Measurements from ENCODE around the gene PSMG1. TPM values are rescaled to one million over a fixed set of nuclear protein-coding genes. Genes with fewer than 3 reads are reported as not detected.

Gene PSMG1
- total and polyA plus RNA-seq, 9 of the 15 experiments (the other 6 are each of a cell fraction or from before 2014, with no cell fraction given): 54.5 to 427 (median 328) TPM

- TF ChIP-seq ZBTB40 (IDR thresholded peaks at IDR 0.05): 0 out of 2 replicates have a peak, but pooled peaks have one; percentile 47
- TF ChIP-seq ZBTB40 (CRISPR knock-in tag; IDR thresholded peaks at IDR 0.05): no peak
- peak; percentile 51; the same call in 1 of the 2 replicates for TF ChIP-seq POLR2AphosphoS2 (IDR thresholded peaks at IDR 0.05; ENCODE audit: low read length)
- peak; percentile 59 for TF ChIP-seq NUFIP1 (IDR thresholded peaks at IDR 0.05; ENCODE audit: partially characterized antibody)
- peak in 1 of 2 experiments; percentile 62; a peak in 3 of 4 replicates for TF ChIP-seq FOXK2 (conservative IDR thresholded peaks at IDR 0.05 in 1 of 2, IDR thresholded peaks at IDR 0.05 in 1 of 2; ENCODE audit: low read depth in 2 of 2)
- 0 out of 2 replicates have a peak, but pooled peaks have one; percentile 7 for TF ChIP-seq ESRRA (IDR thresholded peaks at IDR 0.05; ENCODE audit: borderline replicate concordance, low read depth)
- peak; percentile 98 for TF ChIP-seq LEF1 (IDR thresholded peaks at IDR 0.05)
- no peak for TF ChIP-seq NELFE (IDR thresholded peaks at IDR 0.05; ENCODE audit: insufficient read depth, insufficient read length)
- TF ChIP-seq NCOA2 (IDR thresholded peaks at IDR 0.05; ENCODE audit: partially characterized antibody in 2 of 2): no peak
- TF ChIP-seq NBN (IDR thresholded peaks at IDR 0.05; ENCODE audit: low read depth): peak; percentile 80; the same call in 1 of the 2 replicates
- TF ChIP-seq ZNF197 (CRISPR knock-in tag; IDR thresholded peaks at IDR 0.05; ENCODE audit: low read depth): peak; percentile 79
- TF ChIP-seq ZBTB2 (IDR thresholded peaks at IDR 0.05): 0 out of 2 replicates have a peak, but pooled peaks have one; percentile 15
- TF ChIP-seq ZNF589 (CRISPR knock-in tag; IDR thresholded peaks at IDR 0.05; ENCODE audit: low read depth): peak; percentile 86; the same call in 1 of the 2 replicates
- no peak for TF ChIP-seq MXD1 (CRISPR knock-in tag; IDR thresholded peaks at IDR 0.05; ENCODE audit: borderline replicate concordance, poor library complexity, severe bottlenecking)
- peak; percentile 82 for TF ChIP-seq NCOA1 (IDR thresholded peaks at IDR 0.05; ENCODE audit: low read depth)
Observed at GRCh38 chr21:39208624-39209333, 25.5 kb upstream of the PSMG1 start (continued).
